ENCODE results near the gene ZNF335. TPM values are rescaled to one million over a fixed set of nuclear protein-coding genes. Genes with fewer than 3 reads are reported as not detected.

The ZNF335 gene
- total and polyA plus RNA-seq, 2 of the 13 experiments (the other 11 are each of a cell fraction or from before 2014, with no cell fraction given), result 9.7 to 13.7 TPM

DNA sequence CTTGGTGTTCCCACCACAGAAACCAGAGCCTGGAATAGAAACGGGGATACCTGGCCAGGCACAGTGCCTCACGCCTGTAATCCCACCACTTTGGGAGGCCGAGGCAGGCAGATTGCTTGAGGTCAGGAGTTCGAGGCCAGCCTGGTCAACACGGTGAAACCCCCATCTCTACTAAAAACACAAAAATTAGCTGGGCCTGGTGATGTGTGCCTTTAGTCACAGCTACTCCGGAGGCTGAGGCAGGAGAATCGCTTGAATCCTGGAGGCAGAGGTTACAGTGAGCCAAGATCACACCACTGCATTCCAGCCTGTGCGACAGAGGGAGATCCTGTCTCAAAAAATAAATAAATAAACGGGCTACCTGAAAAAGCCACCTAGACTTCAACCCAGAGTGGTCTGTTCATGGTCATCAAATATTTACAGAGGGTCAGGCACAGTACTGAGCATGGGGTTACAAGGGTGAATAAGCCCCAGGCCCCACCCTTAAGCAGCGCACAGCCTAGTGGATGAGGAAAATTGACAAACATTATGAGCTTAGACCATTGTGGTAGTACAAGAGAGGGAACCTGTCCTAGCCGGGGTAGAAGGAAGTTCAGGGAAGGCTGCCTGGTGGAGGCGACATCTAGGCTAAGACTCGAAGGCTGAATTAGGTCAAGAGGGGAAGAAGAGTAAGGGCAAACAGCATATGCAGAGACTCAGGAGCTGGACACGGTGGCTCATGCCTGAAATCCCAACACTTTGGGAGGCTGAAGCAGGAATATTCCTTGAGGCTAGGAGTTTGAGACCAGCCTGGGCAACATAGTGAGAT lies 44.7 kb downstream of the ZNF335 start (continued):
- no peak; the same call in 1 of the 2 replicates for TF ChIP-seq ZNF33B (CRISPR knock-in tag; IDR thresholded peaks at IDR 0.05)
- TF ChIP-seq, protein P1, sequence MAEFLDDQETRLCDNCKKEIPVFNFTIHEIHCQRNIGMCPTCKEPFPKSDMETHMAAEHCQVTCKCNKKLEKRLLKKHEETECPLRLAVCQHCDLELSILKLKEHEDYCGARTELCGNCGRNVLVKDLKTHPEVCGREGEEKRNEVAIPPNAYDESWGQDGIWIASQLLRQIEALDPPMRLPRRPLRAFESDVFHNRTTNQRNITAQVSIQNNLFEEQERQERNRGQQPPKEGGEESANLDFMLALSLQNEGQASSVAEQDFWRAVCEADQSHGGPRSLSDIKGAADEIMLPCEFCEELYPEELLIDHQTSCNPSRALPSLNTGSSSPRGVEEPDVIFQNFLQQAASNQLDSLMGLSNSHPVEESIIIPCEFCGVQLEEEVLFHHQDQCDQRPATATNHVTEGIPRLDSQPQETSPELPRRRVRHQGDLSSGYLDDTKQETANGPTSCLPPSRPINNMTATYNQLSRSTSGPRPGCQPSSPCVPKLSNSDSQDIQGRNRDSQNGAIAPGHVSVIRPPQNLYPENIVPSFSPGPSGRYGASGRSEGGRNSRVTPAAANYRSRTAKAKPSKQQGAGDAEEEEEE (CRISPR knock-in tag; IDR thresholded peaks at IDR 0.05; ENCODE audit: borderline replicate concordance), result no peak; the same call in 1 of the 2 replicates
- peak; percentile 54; the same call in 1 of the 2 replicates for TF ChIP-seq SMC3 (IDR thresholded peaks at IDR 0.05; ENCODE audit: low read length)
- TF ChIP-seq, protein P2, sequence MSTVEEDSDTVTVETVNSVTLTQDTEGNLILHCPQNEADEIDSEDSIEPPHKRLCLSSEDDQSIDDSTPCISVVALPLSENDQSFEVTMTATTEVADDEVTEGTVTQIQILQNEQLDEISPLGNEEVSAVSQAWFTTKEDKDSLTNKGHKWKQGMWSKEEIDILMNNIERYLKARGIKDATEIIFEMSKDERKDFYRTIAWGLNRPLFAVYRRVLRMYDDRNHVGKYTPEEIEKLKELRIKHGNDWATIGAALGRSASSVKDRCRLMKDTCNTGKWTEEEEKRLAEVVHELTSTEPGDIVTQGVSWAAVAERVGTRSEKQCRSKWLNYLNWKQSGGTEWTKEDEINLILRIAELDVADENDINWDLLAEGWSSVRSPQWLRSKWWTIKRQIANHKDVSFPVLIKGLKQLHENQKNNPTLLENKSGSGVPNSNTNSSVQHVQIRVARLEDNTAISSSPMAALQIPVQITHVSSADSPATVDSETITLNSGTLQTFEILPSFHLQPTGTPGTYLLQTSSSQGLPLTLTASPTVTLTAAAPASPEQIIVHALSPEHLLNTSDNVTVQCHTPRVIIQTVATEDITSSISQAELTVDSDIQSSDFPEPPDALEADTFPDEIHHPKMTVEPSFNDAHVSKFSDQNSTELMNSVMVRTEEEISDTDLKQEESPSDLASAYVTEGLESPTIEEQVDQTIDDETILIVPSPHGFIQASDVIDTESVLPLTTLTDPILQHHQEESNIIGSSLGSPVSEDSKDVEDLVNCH (CRISPR knock-in tag; IDR thresholded peaks at IDR 0.05), result no peak
- no peak for TF ChIP-seq MTA3 (CRISPR knock-in tag; IDR thresholded peaks at IDR 0.05)
- TF ChIP-seq ZNF350 (CRISPR knock-in tag; IDR thresholded peaks at IDR 0.05; ENCODE audit: borderline replicate concordance, low read depth), result peak; percentile 90
- TF ChIP-seq KAT7 (CRISPR knock-in tag; IDR thresholded peaks at IDR 0.05; ENCODE audit: borderline replicate concordance), result no peak; the same call in 1 of the 2 replicates
- TF ChIP-seq ZNF143 (CRISPR knock-in tag; IDR thresholded peaks at IDR 0.05), result no peak
- TF ChIP-seq, protein P3, sequence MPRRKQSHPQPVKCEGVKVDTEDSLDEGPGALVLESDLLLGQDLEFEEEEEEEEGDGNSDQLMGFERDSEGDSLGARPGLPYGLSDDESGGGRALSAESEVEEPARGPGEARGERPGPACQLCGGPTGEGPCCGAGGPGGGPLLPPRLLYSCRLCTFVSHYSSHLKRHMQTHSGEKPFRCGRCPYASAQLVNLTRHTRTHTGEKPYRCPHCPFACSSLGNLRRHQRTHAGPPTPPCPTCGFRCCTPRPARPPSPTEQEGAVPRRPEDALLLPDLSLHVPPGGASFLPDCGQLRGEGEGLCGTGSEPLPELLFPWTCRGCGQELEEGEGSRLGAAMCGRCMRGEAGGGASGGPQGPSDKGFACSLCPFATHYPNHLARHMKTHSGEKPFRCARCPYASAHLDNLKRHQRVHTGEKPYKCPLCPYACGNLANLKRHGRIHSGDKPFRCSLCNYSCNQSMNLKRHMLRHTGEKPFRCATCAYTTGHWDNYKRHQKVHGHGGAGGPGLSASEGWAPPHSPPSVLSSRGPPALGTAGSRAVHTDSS (CRISPR knock-in tag; conservative IDR thresholded peaks at IDR 0.05), result no peak
- peak; percentile 59; the same call in 1 of the 2 replicates for TF ChIP-seq ZNF749 (CRISPR knock-in tag; IDR thresholded peaks at IDR 0.05; ENCODE audit: borderline replicate concordance)
- TF ChIP-seq, protein P4, sequence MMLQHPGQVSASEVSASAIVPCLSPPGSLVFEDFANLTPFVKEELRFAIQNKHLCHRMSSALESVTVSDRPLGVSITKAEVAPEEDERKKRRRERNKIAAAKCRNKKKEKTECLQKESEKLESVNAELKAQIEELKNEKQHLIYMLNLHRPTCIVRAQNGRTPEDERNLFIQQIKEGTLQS (CRISPR knock-in tag; IDR thresholded peaks at IDR 0.05), result peak; percentile 47; the same call in 1 of the 2 replicates
- TF ChIP-seq, protein P5, sequence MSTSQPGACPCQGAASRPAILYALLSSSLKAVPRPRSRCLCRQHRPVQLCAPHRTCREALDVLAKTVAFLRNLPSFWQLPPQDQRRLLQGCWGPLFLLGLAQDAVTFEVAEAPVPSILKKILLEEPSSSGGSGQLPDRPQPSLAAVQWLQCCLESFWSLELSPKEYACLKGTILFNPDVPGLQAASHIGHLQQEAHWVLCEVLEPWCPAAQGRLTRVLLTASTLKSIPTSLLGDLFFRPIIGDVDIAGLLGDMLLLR (CRISPR knock-in tag; IDR thresholded peaks at IDR 0.05), result 0 out of 2 replicates have a peak, but pooled peaks have one; percentile 47
- TF ChIP-seq ZBTB7B (CRISPR knock-in tag; IDR thresholded peaks at IDR 0.05), result peak; percentile 99
- TF ChIP-seq RXRA (CRISPR knock-in tag; IDR thresholded peaks at IDR 0.05), result peak; percentile 95
- no peak for TF ChIP-seq POLR2AphosphoS5 (IDR thresholded peaks at IDR 0.05; ENCODE audit: low read depth, low read length)
- TF ChIP-seq KLF15 (CRISPR knock-in tag; IDR thresholded peaks at IDR 0.05; ENCODE audit: borderline replicate concordance), result no peak; the same call in 1 of the 2 replicates
- TF ChIP-seq STAG1 (CRISPR knock-in tag; IDR thresholded peaks at IDR 0.05), result peak; percentile 52
- TF ChIP-seq, protein P6, sequence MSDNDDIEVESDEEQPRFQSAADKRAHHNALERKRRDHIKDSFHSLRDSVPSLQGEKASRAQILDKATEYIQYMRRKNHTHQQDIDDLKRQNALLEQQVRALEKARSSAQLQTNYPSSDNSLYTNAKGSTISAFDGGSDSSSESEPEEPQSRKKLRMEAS (IDR thresholded peaks at IDR 0.05), result peak; percentile 76
- TF ChIP-seq EZH2 (conservative IDR thresholded peaks at IDR 0.05; ENCODE audit: low read depth, low read length), result no peak
- TF ChIP-seq ZNF776 (CRISPR knock-in tag; IDR thresholded peaks at IDR 0.05), result no peak; the same call in 1 of the 2 replicates
- TF ChIP-seq POLR2G (IDR thresholded peaks at IDR 0.05; ENCODE audit: low read depth, low read length), result peak; percentile 45
- TF ChIP-seq TEAD3 (CRISPR knock-in tag; optimal IDR thresholded peaks at IDR 0.05; ENCODE audit: borderline replicate concordance), result peak; percentile 99
- TF ChIP-seq ELF4 (CRISPR knock-in tag; IDR thresholded peaks at IDR 0.05; ENCODE audit: borderline replicate concordance), result peak; percentile 82; the same call in 1 of the 2 replicates

Measured in HepG2 (cell line).